Measurements from ENCODE around the gene WNT6.

The WNT6 gene

GRCh38 chr2:218855305-218856166 lies 4.1 kb upstream of the WNT6 start:
- Histone ChIP-seq H3K27ac (ENCODE audit: low read length) (no peak overlapping the region), H3K79me2 (ENCODE audit: low read length) (no peaks in the 10 kb centered on the region), H3K4me2 (ENCODE audit: low read depth, low read length) (no peak overlapping the region), H3K4me3 (ENCODE audit: low read length) (no peak overlapping the region), H4K20me1 (ENCODE audit: insufficient read depth, low read length) (no peaks in the 10 kb centered on the region), H3K9me2 (replicated peaks; ENCODE audit: insufficient read depth, low read length) (no peaks in the 10 kb centered on the region), H3K9me3 (replicated peaks; ENCODE audit: insufficient read depth, low read length) (no peaks in the 10 kb centered on the region), H3F3A (ENCODE audit: insufficient read depth, low read length) (no peaks in the 10 kb centered on the region), H3K4me1 (ENCODE audit: low read length) (0 out of 2 replicates have a peak, but pooled peaks cover 4% of the 10 kb centered on the region), H3K27me3 (replicated peaks; ENCODE audit: insufficient read depth, low read length) (peaks cover 70% of the 10 kb centered on the region), H3K36me3 (replicated peaks; ENCODE audit: insufficient read depth, low read length) (no peaks in the 10 kb centered on the region), H3K9ac (ENCODE audit: low read length) (no peak overlapping the region), H2AFZ (ENCODE audit: low read length) (no peak overlapping the region)
- TF ChIP-seq CTCF (IDR thresholded peaks at IDR 0.05; ENCODE audit: low read length), result no peak
- no peak for TF ChIP-seq EZH2 (optimal IDR thresholded peaks at IDR 0.05; ENCODE audit: low read depth, low read length)
- TF ChIP-seq EZH2phosphoT487 (IDR thresholded peaks at IDR 0.05; ENCODE audit: low read length), result no peak
- no peak for DNase-seq

- no peak for DNase-seq
- Histone ChIP-seq H3K4me1 (ENCODE audit: low read length) (0 out of 2 replicates have a peak, but pooled peaks cover 4% of the 10 kb centered on the region), H3K79me2 (ENCODE audit: low read length) (no peaks in the 10 kb centered on the region)
Observed at GRCh38 chr2:218856167-218856895, 3.3 kb upstream of the WNT6 start.

GRCh38 chr2:218856896-218857243 lies 2.7 kb upstream of the WNT6 start:
- no peak overlapping the region for H3K4me2 ChIP-seq (ENCODE audit: low read depth, low read length)
- H2AFZ ChIP-seq (ENCODE audit: low read length), result no peak overlapping the region
- DNase-seq, result no peak
- H3F3A ChIP-seq (ENCODE audit: insufficient read depth, low read length), result no peaks in the 10 kb centered on the region
- H3K4me3 ChIP-seq (ENCODE audit: low read length), result no peak overlapping the region
- no peaks in the 10 kb centered on the region for H3K79me2 ChIP-seq (ENCODE audit: low read length)
- H3K9ac ChIP-seq (ENCODE audit: low read length), result no peak overlapping the region
- no peaks in the 10 kb centered on the region for H4K20me1 ChIP-seq (ENCODE audit: insufficient read depth, low read length)
- H3K27ac ChIP-seq (ENCODE audit: low read length), result no peak overlapping the region
- peaks cover 83% of the 10 kb centered on the region for H3K27me3 ChIP-seq (replicated peaks; ENCODE audit: insufficient read depth, low read length)
- no peak for TF ChIP-seq CTCF (IDR thresholded peaks at IDR 0.05; ENCODE audit: low read length)
- no peak for TF ChIP-seq EZH2 (optimal IDR thresholded peaks at IDR 0.05; ENCODE audit: low read depth, low read length)
- TF ChIP-seq EZH2phosphoT487 (IDR thresholded peaks at IDR 0.05; ENCODE audit: low read length), result no peak
- 0 out of 2 replicates have a peak, but pooled peaks cover 4% of the 10 kb centered on the region for H3K4me1 ChIP-seq (ENCODE audit: low read length)
- H3K9me2 ChIP-seq (replicated peaks; ENCODE audit: insufficient read depth, low read length), result no peaks in the 10 kb centered on the region
- no peaks in the 10 kb centered on the region for H3K9me3 ChIP-seq (replicated peaks; ENCODE audit: insufficient read depth, low read length)
- no peaks in the 10 kb centered on the region for H3K36me3 ChIP-seq (replicated peaks; ENCODE audit: insufficient read depth, low read length)

More at GRCh38 chr2:218856167-218856895, 3.3 kb upstream of the WNT6 start:
- no peaks in the 10 kb centered on the region for H3K9me2 ChIP-seq (replicated peaks; ENCODE audit: insufficient read depth, low read length)
- TF ChIP-seq CTCF (IDR thresholded peaks at IDR 0.05; ENCODE audit: low read length), result no peak
- no peak for TF ChIP-seq EZH2 (optimal IDR thresholded peaks at IDR 0.05; ENCODE audit: low read depth, low read length)
- no peak for TF ChIP-seq EZH2phosphoT487 (IDR thresholded peaks at IDR 0.05; ENCODE audit: low read length)
- H3K27me3 ChIP-seq (replicated peaks; ENCODE audit: insufficient read depth, low read length), result peaks cover 77% of the 10 kb centered on the region
- no peaks in the 10 kb centered on the region for H3K9me3 ChIP-seq (replicated peaks; ENCODE audit: insufficient read depth, low read length)
- no peak overlapping the region for H3K27ac ChIP-seq (ENCODE audit: low read length)
- no peaks in the 10 kb centered on the region for H4K20me1 ChIP-seq (ENCODE audit: insufficient read depth, low read length)
- no peaks in the 10 kb centered on the region for H3F3A ChIP-seq (ENCODE audit: insufficient read depth, low read length)
- no peak overlapping the region for H3K4me3 ChIP-seq (ENCODE audit: low read length)
- no peak overlapping the region for H3K9ac ChIP-seq (ENCODE audit: low read length)
- no peaks in the 10 kb centered on the region for H3K36me3 ChIP-seq (replicated peaks; ENCODE audit: insufficient read depth, low read length)
- no peak overlapping the region for H2AFZ ChIP-seq (ENCODE audit: low read length)
- no peak overlapping the region for H3K4me2 ChIP-seq (ENCODE audit: low read depth, low read length)
